MM.1S (cell line): ENCODE data around the gene SPEM1.

Experiments
- DNase-seq: peaks from one replicate; pipeline ENCODE4 v3.0.0-alpha.2; 2015
- H2AFZ ChIP-seq: fragments of 300-600 bp; sonication (generic); 2 replicates; pipeline ENCODE4 v1.6.0; 2016; ENCODE audit warnings: antibody characterized with exemption, low read length
- H3F3A ChIP-seq: fragments of 300-600 bp; sonication (generic); 2 replicates; pipeline ENCODE4 v1.6.1; 2016; ENCODE audit warnings: mild to moderate bottlenecking, antibody characterized with exemption, low read length, moderate library complexity, mixed read lengths; ENCODE audit not compliant: insufficient read depth
- H3K27ac ChIP-seq: fragments of 300-600 bp; sonication (generic); 2 replicates; pipeline ENCODE4 v1.5.1; 2016; ENCODE audit warnings: mild to moderate bottlenecking, low read length
- H3K27me3 ChIP-seq: fragments of 300-600 bp; sonication (generic); replicated peaks from 2 replicates; pipeline ENCODE4 v1.6.0; 2016; ENCODE audit warnings: low read length; ENCODE audit not compliant: insufficient read depth
- H3K36me3 ChIP-seq: fragments of 300-600 bp; sonication (generic); replicated peaks from 2 replicates; pipeline ENCODE4 v1.6.1; 2016; ENCODE audit warnings: mild to moderate bottlenecking, low read length, mixed read lengths; ENCODE audit not compliant: insufficient read depth
- H3K4me1 ChIP-seq: fragments of 300-600 bp; sonication (generic); 2 replicates; pipeline ENCODE4 v1.6.1; 2016; ENCODE audit warnings: low read length, mixed read lengths
- H3K4me2 ChIP-seq: fragments of 300-600 bp; sonication (generic); 2 replicates; pipeline ENCODE4 v1.6.0; 2016; ENCODE audit warnings: low read depth, low read length
- H3K4me3 ChIP-seq: fragments of 300-600 bp; sonication (generic); 2 replicates; pipeline ENCODE4 v1.5.1; 2016; ENCODE audit warnings: low read length, mixed read lengths
- H3K79me2 ChIP-seq: fragments of 300-600 bp; sonication (generic); 2 replicates; pipeline ENCODE4 v1.6.1; 2016; ENCODE audit warnings: mixed run types, low read length, mixed read lengths
- H3K9ac ChIP-seq: fragments of 300-600 bp; sonication (generic); 2 replicates; pipeline ENCODE4 v1.6.1; 2016; ENCODE audit warnings: low read length, mixed read lengths
- H3K9me2 ChIP-seq: fragments of 300-600 bp; sonication (generic); replicated peaks from 2 replicates; pipeline ENCODE4 v1.6.1; 2016; ENCODE audit warnings: mild to moderate bottlenecking, low read length, mixed read lengths; ENCODE audit not compliant: insufficient read depth
- H3K9me3 ChIP-seq: fragments of 300-600 bp; sonication (generic); replicated peaks from 2 replicates; pipeline ENCODE4 v1.6.1; 2016; ENCODE audit warnings: mild to moderate bottlenecking, low read length, mixed read lengths; ENCODE audit not compliant: insufficient read depth
- H4K20me1 ChIP-seq: fragments of 300-600 bp; sonication (generic); 2 replicates; pipeline ENCODE4 v1.6.1; 2016; ENCODE audit warnings: mild to moderate bottlenecking, low read length, moderate library complexity, mixed read lengths; ENCODE audit not compliant: insufficient read depth
- CTCF ChIP-seq: fragments of 300-600 bp; sonication (generic); IDR thresholded peaks from 2 replicates; pipeline ENCODE4 v1.5.1; 2016; ENCODE audit warnings: antibody characterized with exemption, low read length, mixed read lengths
- EZH2 ChIP-seq: fragments of 300-600 bp; sonication (generic); optimal IDR thresholded peaks from 2 replicates; pipeline ENCODE3; 2017; ENCODE audit warnings: low read depth, mild to moderate bottlenecking, antibody characterized with exemption, low read length, mixed read lengths
- EZH2phosphoT487 ChIP-seq: fragments of 300-600 bp; sonication (generic); IDR thresholded peaks from 2 replicates; pipeline ENCODE4 v1.6.1; 2018; ENCODE audit warnings: antibody characterized with exemption, low read length

SPEM1 gene

GRCh38 chr17:7418472-7419152 lies 1.5 kb upstream of the SPEM1 start:
- Histone ChIP-seq H4K20me1 (no peaks in the 10 kb centered on the region), H3K4me1 (no peaks in the 10 kb centered on the region), H3K27ac (no peak overlapping the region), H3K36me3 (no peaks in the 10 kb centered on the region), H3K79me2 (no peaks in the 10 kb centered on the region), H3F3A (no peaks in the 10 kb centered on the region), H2AFZ (no peak overlapping the region), H3K27me3 (peaks cover 67% of the 10 kb centered on the region), H3K4me2 (no peak overlapping the region), H3K9me3 (no peaks in the 10 kb centered on the region), H3K9me2 (no peaks in the 10 kb centered on the region), H3K4me3 (no peak overlapping the region), H3K9ac (no peak overlapping the region)
- DNase-seq = no peak
- TF ChIP-seq EZH2 (no peak), CTCF (no peak), EZH2phosphoT487 (no peak)

GRCh38 chr17:7421186-7421585 lies 1.1 kb downstream of the SPEM1 start:
- H3K9ac ChIP-seq = no peak overlapping the region
- H3K27ac ChIP-seq = no peak overlapping the region
- peaks cover 66% of the 10 kb centered on the region for H3K27me3 ChIP-seq
- H3K9me3 ChIP-seq = no peaks in the 10 kb centered on the region
- no peak overlapping the region for H3K4me2 ChIP-seq
- H3K4me1 ChIP-seq = no peaks in the 10 kb centered on the region
- H3K9me2 ChIP-seq = no peaks in the 10 kb centered on the region
- TF ChIP-seq CTCF = no peak
- TF ChIP-seq EZH2 = no peak
- no peak for TF ChIP-seq EZH2phosphoT487
- H2AFZ ChIP-seq = no peak overlapping the region
- H4K20me1 ChIP-seq = no peaks in the 10 kb centered on the region
- no peaks in the 10 kb centered on the region for H3F3A ChIP-seq
- H3K4me3 ChIP-seq = no peak overlapping the region
- no peak for DNase-seq
- no peaks in the 10 kb centered on the region for H3K79me2 ChIP-seq
- no peaks in the 10 kb centered on the region for H3K36me3 ChIP-seq

DNA sequence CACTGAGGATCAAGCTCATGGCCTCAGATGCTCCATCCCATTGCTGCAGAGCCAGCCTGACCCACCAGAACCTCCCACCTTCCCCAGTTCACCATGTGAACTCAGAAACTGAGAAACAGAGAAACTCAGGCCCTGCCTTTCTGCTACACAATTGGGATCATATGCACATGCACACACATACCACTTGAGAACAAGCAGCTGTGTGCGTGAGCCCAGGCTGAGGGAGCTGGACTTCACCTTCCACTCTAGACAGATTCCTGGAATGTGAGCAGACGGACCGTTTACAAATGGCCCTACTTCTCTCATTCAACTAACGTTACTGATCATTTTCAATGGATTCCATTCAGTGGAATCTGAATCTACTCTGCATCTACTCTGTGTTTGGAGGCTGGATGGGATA lies 3.6 kb downstream of the SPEM1 start:
- Histone ChIP-seq H3K4me3 (no peak overlapping the region), H3K27me3 (peaks cover 65% of the 10 kb centered on the region), H3K9me3 (no peaks in the 10 kb centered on the region), H3K36me3 (no peaks in the 10 kb centered on the region), H2AFZ (no peak overlapping the region), H3K4me2 (no peak overlapping the region), H3K4me1 (no peaks in the 10 kb centered on the region), H3F3A (no peaks in the 10 kb centered on the region), H3K79me2 (no peaks in the 10 kb centered on the region), H3K9ac (no peak overlapping the region), H3K9me2 (no peaks in the 10 kb centered on the region), H3K27ac (no peak overlapping the region), H4K20me1 (no peaks in the 10 kb centered on the region)
- TF ChIP-seq CTCF (no peak), EZH2 (no peak), EZH2phosphoT487 (no peak)
- no peak for DNase-seq
